Effector CD8-positive, alpha-beta T cell (primary cell): ENCODE results near the gene UPK3B.
A peak's percentile ranks its signal among the peaks of the same experiment; 100 is the strongest.
"Not testable (repeated sequence)": the region's sequence is repeated elsewhere in the genome, so short reads cannot be mapped to it uniquely, and the experiment has no call there.

ENCODE experiments used
- DNase-seq: peaks from one replicate; lab custom pipeline; 2025; lab: John Stamatoyannopoulos, UW

Gene UPK3B

DNA sequence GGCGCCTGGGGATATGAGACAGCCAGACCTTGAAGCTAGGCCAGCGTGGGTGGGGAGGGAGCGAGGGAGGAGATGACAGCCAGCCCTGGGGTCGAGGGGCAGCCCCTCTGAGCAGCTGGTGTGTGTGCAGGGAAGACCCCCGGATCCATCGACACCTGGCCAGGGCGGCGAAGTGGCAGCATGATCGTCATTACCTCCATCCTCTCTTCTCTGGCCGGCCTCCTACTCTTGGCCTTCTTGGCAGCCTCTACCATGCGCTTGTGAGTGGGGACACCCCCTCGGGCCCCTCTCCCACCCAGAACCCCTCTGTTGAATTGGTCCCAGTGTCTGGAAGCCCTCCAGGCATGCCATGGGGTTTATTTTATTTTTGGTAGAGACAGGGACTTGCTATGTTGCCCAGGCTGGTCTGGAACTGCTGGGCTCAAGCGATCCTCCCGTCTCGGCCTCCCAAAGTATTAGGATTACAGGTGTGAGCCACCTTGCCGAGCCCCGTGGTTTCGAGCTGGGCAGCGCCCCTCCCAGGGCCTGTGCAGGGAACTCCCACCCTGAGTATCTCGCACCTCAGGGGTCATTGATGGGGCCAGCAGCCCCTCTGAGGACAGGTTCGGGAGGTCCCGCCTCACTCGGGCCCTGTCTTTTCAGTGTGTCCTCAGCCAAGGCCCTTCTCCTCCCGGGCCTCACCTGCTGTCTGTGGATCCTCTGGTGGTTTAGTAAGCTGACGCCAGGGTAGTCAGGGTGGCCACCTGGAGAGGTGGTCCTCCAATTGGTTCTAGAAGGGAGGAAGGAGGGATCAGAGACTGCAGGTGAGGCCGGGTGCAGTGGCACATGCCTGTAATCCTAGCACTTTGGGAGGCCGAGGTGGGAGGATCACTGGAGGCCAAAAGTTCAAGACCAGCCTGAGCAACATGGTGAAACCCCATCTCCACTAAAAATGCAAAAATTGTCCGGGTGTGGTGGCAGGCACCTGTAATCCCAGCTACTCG lies 3.8 kb downstream of the UPK3B start:
- no peak for DNase-seq

DNA sequence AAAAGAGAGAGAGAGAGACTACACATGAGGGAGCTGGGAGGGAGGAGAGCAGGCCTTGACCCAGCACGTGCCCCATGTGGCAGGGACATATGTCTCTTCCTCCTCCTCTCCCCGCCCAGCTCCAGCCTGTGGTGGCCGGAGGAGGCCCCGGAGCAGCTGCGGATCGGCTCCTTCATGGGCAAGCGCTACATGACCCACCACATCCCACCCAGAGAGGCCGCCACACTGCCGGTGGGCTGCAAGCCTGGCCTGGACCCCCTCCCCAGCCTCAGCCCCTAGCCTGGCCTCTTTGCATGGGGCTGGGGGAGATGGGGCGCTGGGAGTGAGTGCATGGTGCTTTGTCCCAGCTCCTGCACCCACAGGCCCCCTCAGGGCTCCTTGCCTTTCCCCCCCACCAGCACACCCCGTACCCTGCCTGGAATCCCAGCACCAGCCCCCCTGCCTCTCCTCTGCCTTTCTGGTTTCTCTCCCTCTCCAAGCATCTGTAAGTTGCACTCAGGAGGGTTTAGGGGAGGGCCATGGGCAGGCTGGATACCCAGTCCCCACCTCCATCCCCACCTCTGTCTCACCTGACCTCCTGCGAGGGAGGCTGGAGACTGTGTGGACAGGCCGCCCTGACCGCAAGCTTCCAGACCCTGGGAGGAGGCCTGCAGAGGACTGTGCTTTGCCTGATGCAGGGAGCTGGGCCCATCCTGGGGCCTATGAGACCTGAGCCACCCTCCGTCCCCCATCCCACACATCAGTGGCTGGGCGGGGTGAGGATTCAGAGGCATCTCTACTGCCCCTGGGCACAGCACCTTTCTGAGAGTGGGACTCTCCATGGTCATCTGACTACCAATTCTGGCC lies 4.8 kb downstream of the UPK3B start:
- DNase-seq, result no peak

DNA sequence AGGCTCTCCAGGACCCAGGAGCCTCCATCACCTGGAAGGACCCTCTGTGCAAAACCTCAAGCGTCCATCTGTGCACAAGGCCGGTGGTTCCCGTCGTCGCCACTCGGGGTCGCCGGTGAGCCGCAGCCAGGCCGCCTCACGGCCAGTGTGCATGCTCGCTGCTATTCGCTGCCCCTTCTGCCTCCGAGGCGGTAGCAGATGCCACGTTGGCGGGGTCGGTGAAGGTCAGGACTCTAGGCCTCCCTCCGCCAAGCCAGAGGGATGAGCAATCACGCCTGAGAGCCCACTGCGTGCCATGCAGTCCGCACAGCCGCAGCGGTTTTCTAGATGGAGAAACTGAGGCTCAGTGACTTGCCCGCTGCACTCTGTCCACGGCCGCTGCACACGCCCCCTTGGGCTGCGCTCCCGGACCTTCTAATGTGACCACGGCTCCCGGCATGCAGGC lies 5.7 kb downstream of the UPK3B start:
- peak; percentile 37 for DNase-seq

GRCh38 chr7:76516932-76517331 lies 6.6 kb downstream of the UPK3B start:
- DNase-seq, result not testable (repeated sequence)

- not testable (repeated sequence) for DNase-seq
Observed at GRCh38 chr7:76526183-76526582, 15.8 kb downstream of the UPK3B start.

GRCh38 chr7:76531643-76532042 lies 21.3 kb downstream of the UPK3B start:
- not testable (repeated sequence) for DNase-seq

DNA sequence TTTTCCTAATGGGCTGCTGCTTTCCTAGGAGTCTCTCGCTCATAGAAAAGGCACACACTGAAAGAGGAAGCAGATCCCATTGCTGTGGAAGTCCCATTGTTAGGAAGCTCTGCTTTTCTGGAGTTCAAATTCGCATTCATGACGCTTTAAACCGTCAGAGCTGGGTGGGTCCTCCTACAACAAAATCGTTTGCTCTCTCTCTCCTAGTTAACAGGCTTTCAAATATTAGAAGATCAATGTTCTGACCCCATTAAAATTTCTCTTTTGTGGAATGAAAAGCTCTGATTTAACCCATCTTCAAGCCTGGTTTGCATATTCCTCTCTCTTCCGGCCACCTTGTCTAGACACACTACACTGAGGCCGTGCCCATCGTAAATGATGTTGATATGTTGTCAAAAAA lies 32.8 kb downstream of the UPK3B start, which contains the start of gene SPDYE16:
SPDYE16 (minus strand) TSS at position 101 of the 400 bp plus-strand sequence. CDS start 1,838 bp downstream, outside the sequence.
- DNase-seq, result not testable (repeated sequence)

GRCh38 chr7:76549025-76549854 lies 38.9 kb downstream of the UPK3B start:
- DNase-seq, result peak; percentile 63

GRCh38 chr7:76549855-76550248 lies 39.5 kb downstream of the UPK3B start:
- not testable (repeated sequence) for DNase-seq

DNA sequence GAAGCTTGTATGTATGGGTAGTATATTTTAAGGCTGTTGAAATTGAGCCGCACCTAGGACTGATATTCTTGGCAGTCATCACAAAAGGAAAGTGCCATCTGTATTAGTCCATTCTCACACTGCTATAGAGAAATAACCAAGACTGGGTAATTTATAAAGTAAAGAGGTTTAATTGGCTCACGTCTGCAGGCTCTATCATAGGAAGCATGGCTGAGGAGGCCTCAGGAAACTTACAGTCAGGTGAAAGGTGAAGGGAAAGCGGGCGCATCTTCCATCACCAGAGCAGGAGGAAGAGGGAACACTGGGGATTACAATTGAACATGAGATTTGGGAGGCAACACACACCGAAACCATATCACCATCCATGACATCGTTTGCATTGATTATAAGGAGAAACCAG lies 41.6 kb downstream of the UPK3B start:
- DNase-seq, result not testable (repeated sequence)

DNA sequence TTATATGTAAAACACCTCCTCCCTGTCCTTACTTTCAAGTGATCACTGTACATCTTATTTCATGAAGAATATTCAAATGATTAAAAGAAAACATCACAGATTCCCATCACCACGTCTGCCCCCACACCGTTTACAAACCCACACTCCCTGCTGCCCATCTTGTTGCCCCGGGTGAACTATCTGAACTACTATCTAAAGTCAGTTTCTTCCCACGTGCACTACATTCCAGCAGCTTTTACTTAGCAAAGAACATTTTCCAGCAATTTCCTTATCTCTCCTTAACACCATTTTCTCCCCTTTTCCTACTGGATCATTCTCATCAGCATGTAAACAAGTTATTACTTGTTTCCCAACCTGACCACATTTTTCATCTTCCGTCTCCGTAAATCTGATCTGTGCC lies 49.3 kb downstream of the UPK3B start:
- DNase-seq, result not testable (repeated sequence)

GRCh38 chr7:76560157-76560556 lies 49.8 kb downstream of the UPK3B start:
- DNase-seq, result not testable (repeated sequence)

- DNase-seq, result not testable (repeated sequence)
Observed at GRCh38 chr7:76561342-76561741, 51.0 kb downstream of the UPK3B start.

- DNase-seq, result not testable (repeated sequence)
Observed at GRCh38 chr7:76565001-76565400, 54.6 kb downstream of the UPK3B start.
